HepG2 (cell line): ENCODE results near the gene TARBP2. TPM values are rescaled to one million over a fixed set of nuclear protein-coding genes. Genes with fewer than 3 reads are reported as not detected.

ENCODE experiments used
- ATAC-seq: fragments of 200-7000 bp; cut with Tn5 transposase; 3 replicates; pipeline ENCODE4 v1.9.1; 2020; ENCODE audit warnings: mild to moderate bottlenecking, moderate library complexity
- BruUV-seq: library from RNA; stranded (reverse); fragments of 400-500 nt; replicated peaks from 2 replicates; lab custom pipeline; 2021; lab: Mats Ljungman, UMichigan
- CTCF ChIA-PET: fragments of 300-600 bp; formaldehyde crosslinking; extraction: SDS; loops from one replicate; lab custom pipeline; 2021; ENCODE audit warnings: low total read pairs, inconsistent platforms, low intra/inter-chr PET ratio; lab: Yijun Ruan, JAX
- POLR2A ChIA-PET: fragments of 350-600 bp; sonication (Branson Sonifier 250); formaldehyde crosslinking; loops from one replicate; lab custom pipeline; 2020; ENCODE audit warnings: antibody characterized with exemption, inconsistent platforms; lab: Yijun Ruan, JAX
- DNase-seq: peaks from one replicate; pipeline ENCODE4 v3.0.0-alpha.2; 2015; ENCODE audit warnings: low spot score
- FAIRE-seq: peaks from 3 replicates; lab custom pipeline; 2011; peaks lifted over from hg19 to GRCh38; lab: Jason Lieb, UNC
- H2AFZ ChIP-seq: one replicate; pipeline ENCODE4 v1.6.1; 2011; ENCODE audit warnings: low read length, inconsistent platforms
- H3K27ac ChIP-seq: fragments of 300-600 bp; 3 replicates; pipeline ENCODE4 v1.8.0; 2011; ENCODE audit warnings: mixed run types, mild to moderate bottlenecking, mixed read lengths, low read length, inconsistent platforms; ENCODE audit not compliant: insufficient read depth; ENCODE audit errors: extremely low read length
- H3K27me3 ChIP-seq, 2 experiments: fragments of 200-600 bp in 1 of 2; 2 replicates in 1 of 2; 3 replicates in 1 of 2; pipeline versions ENCODE4 v1.6.0 to v1.8.0; 2011; ENCODE audit warnings: low read length in 2 of 2, mild to moderate bottlenecking in 2 of 2, moderate library complexity in 2 of 2, inconsistent platforms in 1 of 2; ENCODE audit not compliant: insufficient read depth in 2 of 2, control insufficient read depth in 1 of 2
- H3K36me3 ChIP-seq, 2 experiments: fragments of 200-600 bp in 1 of 2; replicated peaks in 1 of 2; 2 replicates in 1 of 2; 3 replicates in 1 of 2; pipeline versions ENCODE4 v1.5.1 to v1.8.0; 2011; ENCODE audit warnings: low read length in 2 of 2, inconsistent platforms in 1 of 2; ENCODE audit not compliant: insufficient read depth in 2 of 2, control insufficient read depth in 1 of 2
- H3K4me1 ChIP-seq: 2 replicates; pipeline ENCODE4 v1.5.1; 2012; ENCODE audit warnings: low read length, inconsistent platforms; ENCODE audit not compliant: insufficient read depth
- H3K4me2 ChIP-seq: 2 replicates; pipeline ENCODE4 v1.6.0; 2011; ENCODE audit warnings: low read depth, low read length, inconsistent platforms
- H3K4me3 ChIP-seq, 3 experiments: fragments of 200-600 bp in 1 of 3; sonication (generic), shearing (Covaris generic) in 1 of 3; replicated peaks in 1 of 3; 2 replicates each; pipeline ENCODE4 v1.5.1; 2011 to 2016; ENCODE audit warnings: low read length in 3 of 3, inconsistent platforms in 2 of 3, low read depth in 2 of 3, mild to moderate bottlenecking in 2 of 3, control low read depth in 1 of 3, mixed read lengths in 1 of 3; ENCODE audit not compliant: insufficient read depth in 1 of 3
- H3K79me2 ChIP-seq: one replicate; pipeline ENCODE4 v1.6.1; 2011; ENCODE audit warnings: low read length, inconsistent platforms; ENCODE audit not compliant: insufficient read depth
- H3K9ac ChIP-seq: 2 replicates; pipeline ENCODE4 v1.6.0; 2011; ENCODE audit warnings: mild to moderate bottlenecking, low read depth, low read length, inconsistent platforms; ENCODE audit not compliant: insufficient read depth
- H3K9me3 ChIP-seq: 2 replicates; pipeline ENCODE4 v1.5.1; 2012; ENCODE audit warnings: mild to moderate bottlenecking, low read length
- H4K20me1 ChIP-seq: 2 replicates; pipeline ENCODE4 v1.6.0; 2011; ENCODE audit warnings: inconsistent platforms, mild to moderate bottlenecking, low read length, moderate library complexity; ENCODE audit not compliant: insufficient read depth
- ADNP ChIP-seq: sonication (generic); formaldehyde crosslinking; IDR thresholded peaks from 2 replicates; pipeline ENCODE4 v1.4.0; 2020; ENCODE audit warnings: missing genetic modification reagents
- ATAD3A ChIP-seq: sonication (generic); formaldehyde crosslinking; IDR thresholded peaks from 2 replicates; pipeline ENCODE4 v1.4.0; 2020; ENCODE audit warnings: missing genetic modification reagents
- HCFC1 ChIP-seq: fragments of 150-350 bp; IDR thresholded peaks from 2 replicates; pipeline ENCODE4 v1.6.1; 2014; ENCODE audit warnings: low read depth, low read length
- HOXD1 ChIP-seq: sonication (generic); formaldehyde crosslinking; IDR thresholded peaks from 2 replicates; pipeline ENCODE4 v1.5.0; 2020; ENCODE audit warnings: missing genetic modification reagents
- KDM2A ChIP-seq: sonication (generic); formaldehyde crosslinking; IDR thresholded peaks from 2 replicates; pipeline ENCODE4 v1.4.0; 2020; ENCODE audit warnings: low read depth, missing genetic modification reagents, borderline replicate concordance
- KLF16 ChIP-seq, 2 experiments: sonication (generic) in 1 of 2; formaldehyde crosslinking in 1 of 2; IDR thresholded peaks; 2 replicates each; pipeline versions ENCODE4 v1.6.1 to v1.8.0; 2016 to 2023; ENCODE audit warnings: missing genetic modification reagents in 2 of 2, missing compliant biosample characterization in 1 of 2
- PCBP2 ChIP-seq: fragments of 200-400 bp; formaldehyde crosslinking; optimal IDR thresholded peaks from 2 replicates; pipeline ENCODE3; 2018; ENCODE audit warnings: low read length, low read depth; ENCODE audit not compliant: poor library complexity, severe bottlenecking
- SATB2 ChIP-seq: sonication (generic); formaldehyde crosslinking; IDR thresholded peaks from 2 replicates; pipeline ENCODE4 v1.5.0; 2020; ENCODE audit warnings: missing genetic modification reagents
- SP5 ChIP-seq: IDR thresholded peaks from 2 replicates; pipeline ENCODE4 v1.6.1; 2016; ENCODE audit warnings: low read depth, borderline replicate concordance
- TCF7L2 ChIP-seq: IDR thresholded peaks from 2 replicates; pipeline ENCODE4 v1.6.1; 2011; ENCODE audit warnings: mild to moderate bottlenecking, low read depth, low read length, moderate library complexity
- ZBTB38 ChIP-seq: sonication (generic); formaldehyde crosslinking; IDR thresholded peaks from 2 replicates; pipeline ENCODE4 v1.5.1; 2020; ENCODE audit warnings: mild to moderate bottlenecking, missing genetic modification reagents
- ZNF12 ChIP-seq: sonication (generic); formaldehyde crosslinking; IDR thresholded peaks from 2 replicates; pipeline ENCODE4 v1.5.0; 2020; ENCODE audit warnings: missing genetic modification reagents
- ZNF253 ChIP-seq: sonication (generic); formaldehyde crosslinking; IDR thresholded peaks from 2 replicates; pipeline ENCODE4 v1.8.0; 2022; ENCODE audit warnings: mild to moderate bottlenecking, missing genetic modification reagents, borderline replicate concordance
- ZNF263 ChIP-seq: sonication (generic); formaldehyde crosslinking; IDR thresholded peaks from 2 replicates; pipeline ENCODE4 v1.4.0; 2020; ENCODE audit warnings: missing genetic modification reagents
- ZNF281 ChIP-seq: sonication (generic); formaldehyde crosslinking; IDR thresholded peaks from 2 replicates; pipeline ENCODE4 v1.4.0; 2020; ENCODE audit warnings: missing genetic modification reagents, borderline replicate concordance
- ZNF446 ChIP-seq: sonication (generic); formaldehyde crosslinking; IDR thresholded peaks from 2 replicates; pipeline ENCODE4 v1.5.0; 2020; ENCODE audit warnings: mild to moderate bottlenecking, missing genetic modification reagents
- ZNF652 ChIP-seq: IDR thresholded peaks from 2 replicates; pipeline ENCODE4 v1.6.1; 2016; ENCODE audit warnings: low read depth, borderline replicate concordance
- WGBS: methylation state at CpG from one replicate; pipeline ENCODE4 v1.1.6; 2017; ENCODE audit warnings: low lambda C conversion rate; 5-methylcytosine and 5-hydroxymethylcytosine counted together
- in situ Hi-C: cut with HindIII; loops from 2 replicates; pipeline ENCODE4 v1.10.0; 2017; ENCODE audit warnings: low pct_unique_long_range_greater_than_20kb; ENCODE audit not compliant: extremely low pct_ligation_motif_present
- intact Hi-C: fragments of 100-400 bp; cut with micrococcal nuclease; formaldehyde crosslinking; loops from one replicate; pipeline ENCODE4 v1.10.0; 2022; ENCODE audit not compliant: unreplicated experiment
- polyA plus RNA-seq, 8 experiments: library from polyadenylated mRNA; depleted of rRNA in 3 of 8; stranded (reverse) in 7 of 8; unstranded in 1 of 8; fragments of >200 nt; fragmentation: Illumina TruSeq in 4 of 8; extraction: Trizol in 4 of 8; gene quantifications; 2 replicates each; pipeline versions ENCODE4 v1.2.1 to v1.2.3, GENCODE V29; 2011 to 2016; ENCODE audit warnings: low read depth in 4 of 8, missing spikeins in 1 of 8, mixed read lengths in 1 of 8; ENCODE audit not compliant: insufficient read depth in 1 of 8
- total RNA-seq, 5 experiments: library from RNA; depleted of rRNA; stranded (reverse); fragments of >200 nt; fragmentation: Illumina TruSeq; extraction: Trizol; gene quantifications; 2 replicates each; pipeline ENCODE4 v1.2.3, GENCODE V29; 2016; ENCODE audit warnings: low read depth in 1 of 5
- TF ChIP-seq, protein P1 (sequence below): IDR thresholded peaks from 2 replicates; pipeline ENCODE4 v1.6.1; 2016; ENCODE audit warnings: control low read depth
- TF ChIP-seq, protein P2 (sequence below): IDR thresholded peaks from 2 replicates; pipeline ENCODE4 v1.6.1; 2016; ENCODE audit warnings: low read depth, borderline replicate concordance

Gene TARBP2
- total and polyA plus RNA-seq, 2 of the 13 experiments (the other 11 are each of a cell fraction or from before 2014, with no cell fraction given): 47.0 to 55.5 TPM

DNA sequence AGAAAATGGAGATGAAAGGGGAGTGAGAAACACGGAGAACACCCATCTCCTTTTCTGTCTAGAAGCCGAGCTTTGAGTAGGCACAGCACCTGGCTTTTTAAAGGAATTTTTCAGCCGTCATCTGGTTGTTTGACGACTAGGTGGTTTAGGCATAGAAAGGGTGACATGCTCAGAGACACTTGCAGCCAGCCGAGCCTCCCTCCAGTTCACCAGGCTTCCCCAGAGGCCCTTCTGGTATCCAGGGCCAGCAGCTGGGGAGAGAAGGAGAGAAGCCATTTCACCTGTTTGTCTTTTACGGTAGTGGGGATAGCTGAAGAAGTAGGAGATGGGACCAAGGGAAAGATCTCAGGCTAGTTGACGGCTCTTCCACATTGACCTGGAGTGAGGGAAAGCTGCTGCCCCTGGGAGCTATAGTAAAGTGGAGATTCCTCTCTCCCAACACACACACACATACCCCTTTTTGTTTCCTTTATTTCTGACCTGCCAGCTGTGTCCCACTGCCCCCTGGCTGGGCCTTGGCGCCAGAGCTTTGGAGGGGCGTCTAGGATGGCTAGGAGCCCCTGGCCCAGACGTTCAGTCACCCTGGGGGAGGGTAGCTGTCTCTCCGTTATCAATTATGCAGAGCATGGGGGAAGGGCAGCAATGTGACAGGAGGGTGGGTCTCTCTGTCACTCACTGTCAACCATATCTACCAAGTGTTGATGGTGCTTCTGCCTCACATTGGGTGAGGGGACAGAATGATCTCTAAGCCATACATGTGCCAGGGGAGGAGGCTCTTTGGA lies 7.3 kb upstream of the TARBP2 start:
- FAIRE-seq (no peak), DNase-seq (no peak), ATAC-seq (peak; percentile 18; the same call in 2 of the 3 replicates)
- peak overlapping the region; percentile 64 to 80 (median 75) for H3K4me3 ChIP-seq
- H3K27ac ChIP-seq: peak overlapping the region; percentile 33
- peak overlapping the region; percentile 63 for H2AFZ ChIP-seq
- peak overlapping the region; percentile 100 for H3K4me2 ChIP-seq
- no peaks in the 10 kb centered on the region for H3K9me3 ChIP-seq
- peaks cover 57% of the 10 kb centered on the region for H3K4me1 ChIP-seq
- no peaks in the 10 kb centered on the region for H3K36me3 ChIP-seq
- in situ Hi-C loops (no loop called here), intact Hi-C loops (no loop called here)
- BruUV-seq: TSS peak; percentile 77
- 0% methylated on average over 11 of the region's 11 CpGs for WGBS
- CTCF ChIA-PET: no interaction called here
- POLR2A ChIA-PET: interaction anchor here (1.2 to 4.1 kb wide), 8 partner anchors 7 to 173 kb away, joined by 3 to 35 read pairs (median 4); partner anchors contain the start of genes AAAS, PRR13, SP1 and TARBP2
- no peaks in the 10 kb centered on the region for H4K20me1 ChIP-seq
- peak overlapping the region; percentile 73 for H3K9ac ChIP-seq
- no peaks in the 10 kb centered on the region for H3K79me2 ChIP-seq
- no peaks in the 10 kb centered on the region; a peak in 1 of 5 replicates for H3K27me3 ChIP-seq
- TF ChIP-seq, protein P1, sequence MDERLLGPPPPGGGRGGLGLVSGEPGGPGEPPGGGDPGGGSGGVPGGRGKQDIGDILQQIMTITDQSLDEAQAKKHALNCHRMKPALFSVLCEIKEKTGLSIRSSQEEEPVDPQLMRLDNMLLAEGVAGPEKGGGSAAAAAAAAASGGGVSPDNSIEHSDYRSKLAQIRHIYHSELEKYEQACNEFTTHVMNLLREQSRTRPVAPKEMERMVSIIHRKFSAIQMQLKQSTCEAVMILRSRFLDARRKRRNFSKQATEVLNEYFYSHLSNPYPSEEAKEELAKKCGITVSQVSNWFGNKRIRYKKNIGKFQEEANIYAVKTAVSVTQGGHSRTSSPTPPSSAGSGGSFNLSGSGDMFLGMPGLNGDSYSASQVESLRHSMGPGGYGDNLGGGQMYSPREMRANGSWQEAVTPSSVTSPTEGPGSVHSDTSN: peak; percentile 51; the same call in 1 of the 2 replicates
- TF ChIP-seq ZNF253 (CRISPR knock-in tag) (no peak), ZNF281 (CRISPR knock-in tag) (peak; percentile 78), HOXD1 (CRISPR knock-in tag) (no peak), ATAD3A (CRISPR knock-in tag) (no peak), ZNF446 (CRISPR knock-in tag) (no peak), SATB2 (CRISPR knock-in tag) (no peak), ZNF652 (CRISPR knock-in tag) (no peak), KDM2A (CRISPR knock-in tag) (0 out of 2 replicates have a peak, but pooled peaks have one; percentile 25), KLF16 (CRISPR knock-in tag; IDR thresholded peaks at IDR 0.05) (0 out of 4 replicates have a peak, but pooled peaks of 1 of the 2 experiments have one; percentile 18), ZNF12 (CRISPR knock-in tag) (no peak), SP5 (CRISPR knock-in tag) (peak; percentile 38; the same call in 1 of the 2 replicates), PCBP2 (no peak), ADNP (no peak), ZNF263 (CRISPR knock-in tag) (no peak), HCFC1 (0 out of 2 replicates have a peak, but pooled peaks have one; percentile 8), TCF7L2 (no peak), ZBTB38 (CRISPR knock-in tag) (no peak)
- TF ChIP-seq, protein P2, sequence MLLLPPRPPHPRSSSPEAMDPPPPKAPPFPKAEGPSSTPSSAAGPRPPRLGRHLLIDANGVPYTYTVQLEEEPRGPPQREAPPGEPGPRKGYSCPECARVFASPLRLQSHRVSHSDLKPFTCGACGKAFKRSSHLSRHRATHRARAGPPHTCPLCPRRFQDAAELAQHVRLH (CRISPR knock-in tag): no peak
